Prostate gland (tissue), 2 donors: ENCODE data around the gene SBNO2.

Source experiments
- CTCF ChIP-seq, 4 experiments: fragments of 200-600 bp in 2 of 4; fragments of 450-650 bp in 2 of 4; sonication (generic) in 2 of 4; IDR thresholded peaks; 1 replicate in 3 of 4; 2 replicates in 1 of 4; pipeline ENCODE4 v1.5.1; 2016 to 2019; ENCODE audit warnings: antibody characterized with exemption in 4 of 4, mild to moderate bottlenecking in 2 of 4, moderate library complexity in 2 of 4
- POLR2A ChIP-seq: fragments of 450-650 bp; IDR thresholded peaks from one replicate; pipeline ENCODE4 v1.6.1; 2016; ENCODE audit warnings: antibody characterized with exemption, mild to moderate bottlenecking

GRCh38 chr19:1085053-1085658, 88.9 kb downstream of the SBNO2 start:
- TF ChIP-seq CTCF (IDR thresholded peaks at IDR 0.05) (no peak), POLR2A (no peak)
